SIG-M5 treated with dmso at 0.1 percent for 504 hours (cell line): ENCODE data around the gene SCMH1.
"Not testable (repeated sequence)": the region's sequence is repeated elsewhere in the genome, so short reads cannot be mapped to it uniquely, and the experiment has no call there.

Experiments used
- DNase-seq: peaks from one replicate; lab custom pipeline; 2025; ENCODE audit not compliant: unreplicated experiment; lab: John Stamatoyannopoulos, UW

The SCMH1 gene

GRCh38 chr1:41158147-41158875 lies 83.8 kb downstream of the SCMH1 start:
- DNase-seq = no peak

GRCh38 chr1:41155105-41155504 lies 87.0 kb downstream of the SCMH1 start:
- no peak for DNase-seq

- DNase-seq = no peak
These were observed 88.3 kb downstream of the SCMH1 start for GRCh38 chr1:41153750-41154274.

GRCh38 chr1:41152622-41153044 lies 89.5 kb downstream of the SCMH1 start:
- no peak for DNase-seq

- no peak for DNase-seq
These were observed 90.3 kb downstream of the SCMH1 start for GRCh38 chr1:41151846-41152245.

GRCh38 chr1:41149570-41149969 lies 92.5 kb downstream of the SCMH1 start:
- DNase-seq = no peak

- no peak for DNase-seq
These were observed 97.8 kb downstream of the SCMH1 start for GRCh38 chr1:41144285-41144684.

- no peak for DNase-seq
These were observed 103.6 kb downstream of the SCMH1 start for GRCh38 chr1:41138549-41138948.

- no peak for DNase-seq
These were observed 106.7 kb downstream of the SCMH1 start for GRCh38 chr1:41135196-41135947.

GRCh38 chr1:41134325-41134724 lies 107.8 kb downstream of the SCMH1 start:
- DNase-seq = not testable (repeated sequence)

- DNase-seq = peak; percentile 24
These were observed 119.1 kb downstream of the SCMH1 start for GRCh38 chr1:41122851-41123518.

- DNase-seq = no peak
These were observed 120.0 kb downstream of the SCMH1 start for GRCh38 chr1:41122148-41122547.

GRCh38 chr1:41118645-41119044 lies 123.5 kb downstream of the SCMH1 start:
- DNase-seq = no peak

- DNase-seq = not testable (repeated sequence)
These were observed 124.9 kb downstream of the SCMH1 start for GRCh38 chr1:41117241-41117640.

- no peak for DNase-seq
These were observed 131.4 kb downstream of the SCMH1 start for GRCh38 chr1:41110736-41111135.

- DNase-seq = no peak
These were observed 131.8 kb downstream of the SCMH1 start for GRCh38 chr1:41110286-41110685.

- DNase-seq = peak; percentile 77
These were observed 132.6 kb downstream of the SCMH1 start for GRCh38 chr1:41109310-41110197.

GRCh38 chr1:41108696-41109275 lies 133.3 kb downstream of the SCMH1 start:
- DNase-seq = peak; percentile 5

- peak; percentile 14 for DNase-seq
These were observed 138.3 kb downstream of the SCMH1 start for GRCh38 chr1:41103766-41104165.

- no peak for DNase-seq
These were observed 139.5 kb downstream of the SCMH1 start for GRCh38 chr1:41102653-41103052.
